Measurements from ENCODE around the gene SMAGP. TPM values are rescaled to one million over a fixed set of nuclear protein-coding genes. Genes with fewer than 3 reads are reported as not detected.
"Not testable (repeated sequence)": the region's sequence is repeated elsewhere in the genome, so short reads cannot be mapped to it uniquely, and the experiment has no call there.

The SMAGP gene
- total RNA-seq, 1 donor: 9.8 TPM

DNA sequence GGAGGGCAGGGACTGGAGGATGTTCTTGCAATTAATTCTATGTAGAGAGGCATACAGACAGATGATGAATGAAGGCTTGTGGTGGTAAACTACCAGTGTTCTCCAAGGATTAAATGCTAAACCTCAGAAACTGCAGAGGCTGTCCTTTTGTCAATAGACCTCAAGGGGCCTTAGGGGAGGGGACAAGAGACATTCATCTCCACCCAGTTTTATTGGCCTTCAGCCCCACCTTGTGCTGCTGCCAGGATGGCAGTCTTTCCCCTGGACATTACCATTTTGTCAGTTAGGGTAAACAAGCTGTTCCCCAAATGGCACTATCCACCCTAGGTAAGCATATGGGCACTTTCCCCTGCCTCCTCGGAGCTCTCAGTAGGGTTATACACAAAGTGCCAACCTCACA is 4.9 kb upstream of the SMAGP start:
- Histone ChIP-seq H3K4me2 (ENCODE audit: insufficient read depth, low read length) (no peak overlapping the region), H2AFZ (ENCODE audit: low read length) (no peak overlapping the region), H3K27ac (ENCODE audit: low read depth, low read length) (no peak overlapping the region), H3K4me3 (ENCODE audit: insufficient read depth, low read length) (no peak overlapping the region), H4K20me1 (ENCODE audit: insufficient read depth, low read length) (no peaks in the 10 kb centered on the region), H3K79me2 (ENCODE audit: insufficient read depth, low read length) (no peaks in the 10 kb centered on the region), H3K4me1 (ENCODE audit: insufficient read depth, low read length) (peaks cover 11% of the 10 kb centered on the region), H3K9me3 (ENCODE audit: low read depth, low read length) (no peaks in the 10 kb centered on the region), H3K27me3 (ENCODE audit: insufficient read depth, low read length) (no peaks in the 10 kb centered on the region), H3K36me3 (ENCODE audit: insufficient read depth, low read length) (no peaks in the 10 kb centered on the region)
- DNase-seq (ENCODE audit: insufficient read length, low spot score, missing footprints): no peak
- TF ChIP-seq, protein P1, sequence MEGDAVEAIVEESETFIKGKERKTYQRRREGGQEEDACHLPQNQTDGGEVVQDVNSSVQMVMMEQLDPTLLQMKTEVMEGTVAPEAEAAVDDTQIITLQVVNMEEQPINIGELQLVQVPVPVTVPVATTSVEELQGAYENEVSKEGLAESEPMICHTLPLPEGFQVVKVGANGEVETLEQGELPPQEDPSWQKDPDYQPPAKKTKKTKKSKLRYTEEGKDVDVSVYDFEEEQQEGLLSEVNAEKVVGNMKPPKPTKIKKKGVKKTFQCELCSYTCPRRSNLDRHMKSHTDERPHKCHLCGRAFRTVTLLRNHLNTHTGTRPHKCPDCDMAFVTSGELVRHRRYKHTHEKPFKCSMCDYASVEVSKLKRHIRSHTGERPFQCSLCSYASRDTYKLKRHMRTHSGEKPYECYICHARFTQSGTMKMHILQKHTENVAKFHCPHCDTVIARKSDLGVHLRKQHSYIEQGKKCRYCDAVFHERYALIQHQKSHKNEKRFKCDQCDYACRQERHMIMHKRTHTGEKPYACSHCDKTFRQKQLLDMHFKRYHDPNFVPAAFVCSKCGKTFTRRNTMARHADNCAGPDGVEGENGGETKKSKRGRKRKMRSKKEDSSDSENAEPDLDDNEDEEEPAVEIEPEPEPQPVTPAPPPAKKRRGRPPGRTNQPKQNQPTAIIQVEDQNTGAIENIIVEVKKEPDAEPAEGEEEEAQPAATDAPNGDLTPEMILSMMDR (IDR thresholded peaks at IDR 0.05; ENCODE audit: extremely low read depth, low read depth, low read length): no peak

DNA sequence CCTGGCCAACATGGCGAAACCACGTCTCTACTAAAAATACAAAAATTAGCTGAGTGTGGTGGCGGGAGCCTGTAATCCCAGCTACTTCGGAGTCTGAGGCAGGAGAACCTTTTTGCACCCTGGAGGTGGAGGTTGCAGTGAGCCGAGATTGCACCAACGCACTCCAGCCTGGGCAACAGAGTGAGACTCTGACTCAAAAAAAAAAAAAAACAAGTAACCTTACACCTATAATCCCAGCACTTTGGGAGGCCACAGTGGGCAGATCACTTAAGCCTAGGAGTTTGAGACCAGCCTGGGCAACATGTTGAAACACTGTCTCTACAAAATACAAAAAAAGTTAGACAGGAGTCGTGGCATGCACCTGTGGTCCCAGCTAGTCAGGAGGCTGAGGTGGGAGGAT is 2.6 kb upstream of the SMAGP start:
- H3K9me3 ChIP-seq (ENCODE audit: low read depth, low read length); H4K20me1 ChIP-seq (ENCODE audit: insufficient read depth, low read length); H2AFZ ChIP-seq (ENCODE audit: low read length); H3K4me3 ChIP-seq (ENCODE audit: insufficient read depth, low read length); DNase-seq (ENCODE audit: insufficient read length, low spot score, missing footprints); H3K27me3 ChIP-seq (ENCODE audit: insufficient read depth, low read length); H3K4me2 ChIP-seq (ENCODE audit: insufficient read depth, low read length); H3K36me3 ChIP-seq (ENCODE audit: insufficient read depth, low read length); H3K27ac ChIP-seq (ENCODE audit: low read depth, low read length): not testable (repeated sequence)
- Histone ChIP-seq H3K4me1 (ENCODE audit: insufficient read depth, low read length) (peaks cover 21% of the 10 kb centered on the region), H3K79me2 (ENCODE audit: insufficient read depth, low read length) (peaks cover 18% of the 10 kb centered on the region)

DNA sequence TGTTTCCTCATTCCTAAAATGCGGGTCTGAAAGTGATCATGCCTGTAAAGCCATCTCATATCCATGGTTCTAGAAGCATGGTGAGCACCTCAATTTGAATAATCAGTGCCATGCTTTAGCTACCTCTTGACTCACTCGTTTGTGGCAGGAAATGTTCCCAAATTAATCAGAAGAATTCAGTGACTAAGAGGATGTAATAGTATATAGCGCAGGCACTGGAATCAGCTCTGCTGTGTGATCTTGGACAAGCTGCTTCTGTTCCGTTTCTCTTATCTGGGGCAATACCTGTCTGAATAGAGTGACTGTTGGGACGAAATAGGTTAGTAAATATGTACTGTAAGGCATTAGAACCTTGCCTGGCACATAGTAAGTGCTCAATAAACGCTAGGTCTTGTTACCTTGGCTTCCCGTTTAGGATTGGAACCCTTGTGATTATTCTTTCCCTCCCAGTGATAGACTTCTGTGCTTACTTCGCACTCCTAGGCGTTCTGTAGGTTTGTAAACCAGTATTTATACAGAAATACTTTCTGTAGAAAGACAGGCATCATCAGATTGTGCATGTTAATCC is 820 bp upstream of the SMAGP start:
- peak; percentile 95 for DNase-seq (ENCODE audit: insufficient read length, low spot score, missing footprints)
- Histone ChIP-seq H3K79me2 (ENCODE audit: insufficient read depth, low read length) (peaks cover 31% of the 10 kb centered on the region), H4K20me1 (ENCODE audit: insufficient read depth, low read length) (no peaks in the 10 kb centered on the region), H3K4me1 (ENCODE audit: insufficient read depth, low read length) (peaks cover 21% of the 10 kb centered on the region), H3K9me3 (ENCODE audit: low read depth, low read length) (no peaks in the 10 kb centered on the region), H3K27ac (ENCODE audit: low read depth, low read length) (peak overlapping the region; percentile 78), H3K27me3 (ENCODE audit: insufficient read depth, low read length) (no peaks in the 10 kb centered on the region), H3K4me2 (ENCODE audit: insufficient read depth, low read length) (peak overlapping the region; percentile 100), H2AFZ (ENCODE audit: low read length) (peak overlapping the region; percentile 81), H3K36me3 (ENCODE audit: insufficient read depth, low read length) (no peaks in the 10 kb centered on the region), H3K4me3 (ENCODE audit: insufficient read depth, low read length) (peak overlapping the region; percentile 82)
- TF ChIP-seq, protein P1 (IDR thresholded peaks at IDR 0.05; ENCODE audit: extremely low read depth, low read depth, low read length): no peak

DNA sequence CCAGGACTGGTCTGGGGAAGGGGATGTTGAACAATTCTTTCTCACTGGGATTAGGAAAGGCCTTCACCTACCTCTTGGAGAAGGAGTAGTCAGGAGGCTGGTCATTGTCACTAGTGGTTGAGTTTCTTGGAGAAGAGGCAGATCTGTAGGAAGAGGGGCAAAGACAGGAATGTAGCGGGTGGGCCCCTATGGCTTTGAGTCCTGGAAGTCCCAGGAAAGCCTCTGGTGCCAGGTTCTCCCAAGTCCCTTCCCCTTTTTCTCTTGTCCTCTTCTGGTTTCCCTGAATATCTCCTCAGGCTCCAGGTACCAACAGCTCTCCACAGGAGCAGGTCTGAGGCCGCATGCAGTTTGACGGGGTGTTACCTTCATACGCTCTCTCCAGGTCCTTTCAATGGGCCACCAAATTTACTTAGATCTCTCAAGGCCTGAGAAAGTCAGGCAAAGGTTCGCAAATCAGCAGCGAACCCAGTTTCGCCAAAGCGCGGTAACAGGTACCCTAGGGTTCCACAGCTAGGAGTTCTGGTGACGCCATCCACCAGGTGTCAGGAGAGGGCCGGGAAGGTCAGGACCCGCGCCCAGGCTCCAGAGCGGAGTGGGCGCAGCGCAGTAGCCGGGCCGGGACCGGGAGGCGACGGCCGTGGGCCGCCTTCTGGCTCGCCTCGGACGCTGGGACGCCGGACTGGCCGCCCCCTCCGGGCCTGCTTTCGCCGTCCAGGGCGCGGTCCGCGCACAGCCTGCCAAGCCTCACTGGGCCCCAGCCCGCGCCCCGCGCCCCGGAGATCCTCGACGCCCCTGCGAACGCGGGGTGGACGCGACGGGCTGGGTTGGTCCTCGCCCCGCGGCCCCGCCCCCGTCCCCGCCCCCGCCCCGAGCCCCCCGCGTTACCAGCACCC is 795 bp downstream of the SMAGP start:
- H3K36me3 ChIP-seq (ENCODE audit: insufficient read depth, low read length): no peaks in the 10 kb centered on the region
- H3K4me2 ChIP-seq (ENCODE audit: insufficient read depth, low read length): peak overlapping the region; percentile 100
- no peaks in the 10 kb centered on the region for H3K9me3 ChIP-seq (ENCODE audit: low read depth, low read length)
- peak overlapping the region; percentile 82 for H3K4me3 ChIP-seq (ENCODE audit: insufficient read depth, low read length)
- peaks cover 21% of the 10 kb centered on the region for H3K4me1 ChIP-seq (ENCODE audit: insufficient read depth, low read length)
- peak overlapping the region; percentile 86 for H2AFZ ChIP-seq (ENCODE audit: low read length)
- no peaks in the 10 kb centered on the region for H4K20me1 ChIP-seq (ENCODE audit: insufficient read depth, low read length)
- peaks cover 42% of the 10 kb centered on the region for H3K79me2 ChIP-seq (ENCODE audit: insufficient read depth, low read length)
- TF ChIP-seq, protein P1 (IDR thresholded peaks at IDR 0.05; ENCODE audit: extremely low read depth, low read depth, low read length): peak; percentile 28
- DNase-seq (ENCODE audit: insufficient read length, low spot score, missing footprints): peak; percentile 85
- no peaks in the 10 kb centered on the region for H3K27me3 ChIP-seq (ENCODE audit: insufficient read depth, low read length)
- H3K27ac ChIP-seq (ENCODE audit: low read depth, low read length): peak overlapping the region; percentile 15
